ENCODE data around the gene CASP10. TPM values are rescaled to one million over a fixed set of nuclear protein-coding genes. Genes with fewer than 3 reads are reported as not detected.
A peak's percentile ranks its signal among the peaks of the same experiment; 100 is the strongest.
"Not testable (repeated sequence)": the region's sequence is repeated elsewhere in the genome, so short reads cannot be mapped to it uniquely, and the experiment has no call there.

The CASP10 gene
- total RNA-seq, 1 donor from 2014 or later = 26.7 TPM

DNA sequence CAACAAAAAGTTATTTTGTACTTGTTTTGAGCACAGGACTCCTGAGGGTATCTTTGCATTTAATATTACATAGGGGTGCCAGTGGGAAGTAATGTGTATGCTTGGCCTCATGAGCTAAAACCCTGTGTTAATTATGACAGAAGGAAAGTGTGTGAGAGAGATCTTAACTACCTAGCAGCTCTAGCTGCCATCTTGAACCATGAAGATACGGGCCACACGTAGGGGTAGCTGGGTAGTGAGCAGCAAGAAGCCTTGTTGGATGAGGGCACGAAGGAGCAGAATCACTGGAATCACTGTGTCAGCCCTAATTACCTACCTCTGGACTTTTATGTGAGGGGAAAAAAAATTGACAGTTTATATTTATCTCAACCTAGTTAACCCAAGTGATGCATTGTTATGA, 15.4 kb upstream of the CASP10 start:
- Histone ChIP-seq H3K27me3 (ENCODE audit: low read depth) (no peaks in the 10 kb centered on the region), H3K36me3 (peaks cover 51% of the 10 kb centered on the region), H3K27ac (no peak overlapping the region), H3K4me1 (peaks cover under 1% of the 10 kb centered on the region), H3K4me3 (no peak overlapping the region), H3K9me3 (peaks cover 20% of the 10 kb centered on the region)
- DNase-seq = no peak
- intact Hi-C loops (cut with DNase I) = loop anchor here (10.0 kb wide), 1 partner anchor 53 kb away; the partner anchor contains the start of gene CFLAR
- TF ChIP-seq, protein P1, sequence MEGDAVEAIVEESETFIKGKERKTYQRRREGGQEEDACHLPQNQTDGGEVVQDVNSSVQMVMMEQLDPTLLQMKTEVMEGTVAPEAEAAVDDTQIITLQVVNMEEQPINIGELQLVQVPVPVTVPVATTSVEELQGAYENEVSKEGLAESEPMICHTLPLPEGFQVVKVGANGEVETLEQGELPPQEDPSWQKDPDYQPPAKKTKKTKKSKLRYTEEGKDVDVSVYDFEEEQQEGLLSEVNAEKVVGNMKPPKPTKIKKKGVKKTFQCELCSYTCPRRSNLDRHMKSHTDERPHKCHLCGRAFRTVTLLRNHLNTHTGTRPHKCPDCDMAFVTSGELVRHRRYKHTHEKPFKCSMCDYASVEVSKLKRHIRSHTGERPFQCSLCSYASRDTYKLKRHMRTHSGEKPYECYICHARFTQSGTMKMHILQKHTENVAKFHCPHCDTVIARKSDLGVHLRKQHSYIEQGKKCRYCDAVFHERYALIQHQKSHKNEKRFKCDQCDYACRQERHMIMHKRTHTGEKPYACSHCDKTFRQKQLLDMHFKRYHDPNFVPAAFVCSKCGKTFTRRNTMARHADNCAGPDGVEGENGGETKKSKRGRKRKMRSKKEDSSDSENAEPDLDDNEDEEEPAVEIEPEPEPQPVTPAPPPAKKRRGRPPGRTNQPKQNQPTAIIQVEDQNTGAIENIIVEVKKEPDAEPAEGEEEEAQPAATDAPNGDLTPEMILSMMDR (IDR thresholded peaks at IDR 0.05) = no peak
- peak in 1 of 2 donors; percentile 35 for ATAC-seq

- not testable (repeated sequence) for ATAC-seq; H3K27me3 ChIP-seq (ENCODE audit: low read depth); H3K4me3 ChIP-seq; DNase-seq; H3K4me1 ChIP-seq; H3K27ac ChIP-seq
- intact Hi-C loops (cut with DNase I) = loop anchor here (10.0 kb wide), 1 partner anchor 54 kb away; the partner anchor contains the start of gene CFLAR
- Histone ChIP-seq H3K36me3 (peaks cover 42% of the 10 kb centered on the region), H3K9me3 (peaks cover 20% of the 10 kb centered on the region)
Measured at GRCh38 chr2:201168496-201168895, 14.4 kb upstream of the CASP10 start.

DNA sequence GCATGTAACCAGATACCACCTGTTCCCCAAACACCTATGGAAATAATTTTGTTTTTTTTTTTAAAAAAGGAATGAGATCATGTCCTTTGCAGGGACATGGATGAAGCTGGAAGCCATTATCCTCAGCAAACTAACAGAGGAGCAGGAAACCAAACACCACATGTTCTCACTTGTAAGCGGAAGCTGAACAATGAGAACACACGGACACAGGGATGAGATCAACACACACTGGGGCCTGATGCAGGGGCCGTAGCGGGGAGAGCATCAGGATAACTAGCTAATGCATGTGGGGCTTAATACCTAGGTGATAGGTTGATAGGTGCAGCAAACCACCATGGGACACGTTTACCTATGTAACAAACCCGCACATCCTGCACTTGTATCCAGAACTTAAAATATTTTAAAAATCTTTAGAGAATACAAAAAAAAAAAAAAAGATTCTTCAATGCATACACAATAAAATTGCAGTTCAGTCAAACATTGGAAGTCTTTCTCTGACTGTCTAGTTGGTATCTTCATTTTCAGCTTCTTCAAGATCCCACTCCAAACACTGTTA, 11.6 kb upstream of the CASP10 start:
- H3K27me3 ChIP-seq (ENCODE audit: low read depth) = no peaks in the 10 kb centered on the region
- peaks cover 17% of the 10 kb centered on the region for H3K36me3 ChIP-seq
- no peak for ATAC-seq
- H3K4me1 ChIP-seq = peaks cover under 1% of the 10 kb centered on the region
- TF ChIP-seq, protein P1 (IDR thresholded peaks at IDR 0.05) = no peak
- H3K4me3 ChIP-seq = no peak overlapping the region
- no peak for DNase-seq
- intact Hi-C loops (cut with DNase I) = no loop called here
- peaks cover 20% of the 10 kb centered on the region for H3K9me3 ChIP-seq
- H3K27ac ChIP-seq = no peak overlapping the region

GRCh38 chr2:201172279-201172678, 10.7 kb upstream of the CASP10 start:
- Histone ChIP-seq H3K27ac (no peak overlapping the region), H3K4me3 (no peak overlapping the region), H3K27me3 (ENCODE audit: low read depth) (no peaks in the 10 kb centered on the region), H3K4me1 (peaks cover 8% of the 10 kb centered on the region), H3K36me3 (peaks cover 7% of the 10 kb centered on the region), H3K9me3 (peaks cover 20% of the 10 kb centered on the region)
- DNase-seq (no peak), ATAC-seq (no peak)
- intact Hi-C loops (cut with DNase I) = no loop called here
- TF ChIP-seq, protein P1 (IDR thresholded peaks at IDR 0.05) = no peak

GRCh38 chr2:201174687-201175086, 8.3 kb upstream of the CASP10 start:
- DNase-seq = no peak
- Histone ChIP-seq H3K36me3 (no peaks in the 10 kb centered on the region), H3K4me3 (no peak overlapping the region), H3K27ac (no peak overlapping the region), H3K4me1 (peaks cover 11% of the 10 kb centered on the region), H3K9me3 (peaks cover 6% of the 10 kb centered on the region), H3K27me3 (ENCODE audit: low read depth) (no peaks in the 10 kb centered on the region)
- ATAC-seq = no peak
- TF ChIP-seq, protein P1 (IDR thresholded peaks at IDR 0.05) = no peak
- intact Hi-C loops (cut with DNase I) = no loop called here

- Histone ChIP-seq H3K4me3 (no peak overlapping the region), H3K4me1 (peaks cover 11% of the 10 kb centered on the region), H3K9me3 (no peaks in the 10 kb centered on the region), H3K27me3 (ENCODE audit: low read depth) (no peaks in the 10 kb centered on the region), H3K27ac (peak overlapping the region; percentile 57), H3K36me3 (no peaks in the 10 kb centered on the region)
- ATAC-seq (peak; percentile 33 to 51), DNase-seq (no peak)
- intact Hi-C loops (cut with DNase I) = no loop called here
- TF ChIP-seq, protein P1 (IDR thresholded peaks at IDR 0.05) = no peak
Measured at GRCh38 chr2:201176081-201176481, 6.9 kb upstream of the CASP10 start.
